A549 (cell line): ENCODE results near the gene TFAP2C.

Source experiments
- CEBPB ChIP-seq, 2 experiments: fragments of >200 bp in 1 of 2; sonication (Bioruptor Twin) in 1 of 2; formaldehyde crosslinking in 1 of 2; IDR thresholded peaks; 2 replicates each; pipeline ENCODE4 v1.6.1; 2012 to 2016
- CHD2 ChIP-seq: fragments of 150-350 bp; IDR thresholded peaks from 2 replicates; pipeline ENCODE4 v1.6.1; 2014; ENCODE audit warnings: low read length; ENCODE audit not compliant: partially characterized antibody
- CTCF ChIP-seq: fragments of >200 bp; sonication (Bioruptor Twin); formaldehyde crosslinking; IDR thresholded peaks from 3 replicates; pipeline ENCODE4 v1.5.1; 2016
- ESRRA ChIP-seq: fragments of 150-350 bp; IDR thresholded peaks from 2 replicates; pipeline ENCODE4 v1.6.1; 2014; ENCODE audit warnings: mild to moderate bottlenecking, low read length, borderline replicate concordance
- HDAC2 ChIP-seq: fragments of 200-600 bp; sonication (generic); IDR thresholded peaks from 2 replicates; pipeline ENCODE4 v1.6.1; 2016
- MAZ ChIP-seq: fragments of 150-350 bp; IDR thresholded peaks from 2 replicates; pipeline ENCODE4 v1.6.1; 2014; ENCODE audit warnings: antibody characterized with exemption, low read depth, low read length, borderline replicate concordance
- POLR2A ChIP-seq: IDR thresholded peaks from 2 replicates; pipeline ENCODE4 v1.6.1; 2012; ENCODE audit warnings: mild to moderate bottlenecking, low read length
- RARB ChIP-seq: fragments of 250-450 bp; sonication (Bioruptor Pico); IDR thresholded peaks from 2 replicates; pipeline ENCODE4 v1.8.0; 2021; ENCODE audit warnings: mild to moderate bottlenecking, moderate library complexity
- ZNF302 ChIP-seq: fragments of 250-450 bp; sonication (Bioruptor Pico); IDR thresholded peaks from 2 replicates; pipeline ENCODE4 v1.9.0; 2021; ENCODE audit warnings: inconsistent platforms, mild to moderate bottlenecking, moderate library complexity

- no peak for TF ChIP-seq ESRRA
- no peak for TF ChIP-seq CHD2
- TF ChIP-seq HDAC2 = no peak
- TF ChIP-seq CTCF = no peak
- no peak for TF ChIP-seq MAZ
- no peak for TF ChIP-seq ZNF302 (CRISPR knock-in tag)
- no peak for TF ChIP-seq POLR2A
- TF ChIP-seq RARB (CRISPR knock-in tag) = no peak
- no peak for TF ChIP-seq CEBPB (IDR thresholded peaks at IDR 0.05)
These were observed 7.6 kb downstream of the TFAP2C start for GRCh38 chr20:56636716-56637115.
